Measurements from ENCODE around the gene DAB2IP.

DNA sequence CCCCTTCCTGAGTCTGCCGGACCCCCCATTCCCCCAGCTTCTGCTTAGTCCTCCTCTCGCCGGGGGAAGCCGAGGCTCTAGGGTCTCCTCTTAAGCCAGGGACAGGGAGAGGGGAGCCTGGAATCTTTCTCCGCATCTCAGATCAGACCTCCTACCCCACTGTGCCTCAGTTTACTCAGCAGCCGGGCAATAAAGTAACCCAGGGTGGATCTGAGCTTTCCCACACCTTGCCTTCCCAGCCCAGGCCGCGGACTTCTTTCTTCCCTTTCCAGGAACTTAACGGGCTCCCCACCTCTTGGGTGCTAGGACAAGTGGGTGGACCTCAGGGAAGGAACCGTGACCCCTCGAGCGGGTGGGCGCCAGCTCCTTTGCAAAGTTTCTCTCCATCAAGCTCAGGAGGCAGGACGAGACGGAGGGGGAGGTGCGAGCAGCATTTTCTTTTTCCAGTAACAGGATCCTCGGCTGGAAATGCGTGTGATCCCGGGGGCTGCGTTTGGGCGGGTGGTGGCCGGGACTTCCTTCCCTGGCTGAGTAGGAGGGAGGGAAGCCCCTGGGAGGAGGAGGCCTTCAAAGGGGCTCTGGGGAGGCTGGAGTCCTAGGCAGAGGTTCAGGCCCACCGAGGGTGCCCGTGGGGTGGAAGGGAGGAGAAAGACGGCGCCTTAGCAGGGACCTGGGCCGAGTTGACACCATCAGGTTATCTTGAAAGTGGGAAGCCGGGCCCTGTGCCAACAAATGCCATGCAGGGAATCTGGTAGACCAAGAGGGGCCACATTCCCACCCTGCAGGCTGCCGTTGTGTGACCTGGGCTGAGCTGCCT, 795 bp downstream of the DAB2IP start:
- TF ChIP-seq CTCF (IDR thresholded peaks at IDR 0.05) (no peak), POLR2AphosphoS5 (IDR thresholded peaks at IDR 0.05) (no peak), POLR2A (IDR thresholded peaks at IDR 0.05) (no peak)
